Hematopoietic multipotent progenitor cell treated with erythropoietin and hydrocortisone succinate and interleukin-3 and kit ligand, for 15 days (in vitro differentiated cells): ENCODE results near the gene FRYL.
"Not testable (repeated sequence)": the region's sequence is repeated elsewhere in the genome, so short reads cannot be mapped to it uniquely, and the experiment has no call there.

Experiments
- DNase-seq: peaks from one replicate; pipeline ENCODE4 v3.0.0-alpha.2; 2015; ENCODE audit warnings: low spot score

FRYL gene

GRCh38 chr4:48694824-48695223 lies 85.3 kb downstream of the FRYL start:
- no peak for DNase-seq

GRCh38 chr4:48693856-48694574 lies 86.1 kb downstream of the FRYL start:
- no peak for DNase-seq

- no peak for DNase-seq
These were observed 87.2 kb downstream of the FRYL start for GRCh38 chr4:48692897-48693296.

- DNase-seq, result no peak
These were observed 88.0 kb downstream of the FRYL start for GRCh38 chr4:48692044-48692443.

- DNase-seq, result no peak
These were observed 91.1 kb downstream of the FRYL start for GRCh38 chr4:48688953-48689352.

- DNase-seq, result no peak
These were observed 92.6 kb downstream of the FRYL start for GRCh38 chr4:48687313-48688051.

GRCh38 chr4:48686369-48686768 lies 93.7 kb downstream of the FRYL start:
- DNase-seq, result no peak

- peak; percentile 68 for DNase-seq
These were observed 96.1 kb downstream of the FRYL start for GRCh38 chr4:48683784-48684666.

- not testable (repeated sequence) for DNase-seq
These were observed 97.2 kb downstream of the FRYL start for GRCh38 chr4:48682870-48683269.

GRCh38 chr4:48681856-48682255 lies 98.2 kb downstream of the FRYL start:
- peak; percentile 69 for DNase-seq

- peak; percentile 85 for DNase-seq
These were observed 99.1 kb downstream of the FRYL start for GRCh38 chr4:48680848-48681568.

- no peak for DNase-seq
These were observed 106.5 kb downstream of the FRYL start for GRCh38 chr4:48673537-48673936.

- no peak for DNase-seq
These were observed 109.5 kb downstream of the FRYL start for GRCh38 chr4:48670587-48670986.

GRCh38 chr4:48669086-48669485 lies 111.0 kb downstream of the FRYL start:
- no peak for DNase-seq

- no peak for DNase-seq
These were observed 111.6 kb downstream of the FRYL start for GRCh38 chr4:48668254-48669017.

- DNase-seq, result no peak
These were observed 112.9 kb downstream of the FRYL start for GRCh38 chr4:48667148-48667547.

GRCh38 chr4:48665555-48666186 lies 114.4 kb downstream of the FRYL start:
- DNase-seq, result no peak

- DNase-seq, result no peak
These were observed 115.1 kb downstream of the FRYL start for GRCh38 chr4:48664938-48665337.

GRCh38 chr4:48661391-48661790 lies 118.7 kb downstream of the FRYL start:
- DNase-seq, result no peak

GRCh38 chr4:48660347-48660746 lies 119.7 kb downstream of the FRYL start:
- DNase-seq, result no peak
